KOPT-K1 (cell line): ENCODE data around the gene ACSL5.
A peak's percentile ranks its signal among the peaks of the same experiment; 100 is the strongest.
"Not testable (repeated sequence)": the region's sequence is repeated elsewhere in the genome, so short reads cannot be mapped to it uniquely, and the experiment has no call there.

Source experiments
- H3K27ac ChIP-seq: fragments of 200-600 bp; sonication (generic); 2 replicates; pipeline ENCODE4 v1.5.1; 2016; ENCODE audit warnings: antibody characterized with exemption, mild to moderate bottlenecking, low read depth, low read length; ENCODE audit not compliant: poor library complexity, severe bottlenecking
- H3K36me3 ChIP-seq: fragments of 200-600 bp; sonication (generic); 2 replicates; pipeline ENCODE4 v1.5.1; 2017; ENCODE audit warnings: antibody characterized with exemption, mild to moderate bottlenecking, low read length, moderate library complexity; ENCODE audit not compliant: insufficient read depth
- H3K9me3 ChIP-seq: fragments of 200-600 bp; sonication (generic); 2 replicates; pipeline ENCODE4 v1.5.1; 2017; ENCODE audit warnings: antibody characterized with exemption, low read length, mild to moderate bottlenecking; ENCODE audit not compliant: insufficient read depth, poor library complexity, severe bottlenecking

Gene ACSL5

GRCh38 chr10:112363696-112364688 is 9.9 kb upstream of the ACSL5 start:
- no peak overlapping the region for H3K27ac ChIP-seq
- no peaks in the 10 kb centered on the region for H3K9me3 ChIP-seq
- no peaks in the 10 kb centered on the region for H3K36me3 ChIP-seq

GRCh38 chr10:112365014-112365432 is 8.9 kb upstream of the ACSL5 start:
- Histone ChIP-seq H3K9me3 (no peaks in the 10 kb centered on the region), H3K27ac (no peak overlapping the region), H3K36me3 (no peaks in the 10 kb centered on the region)

- Histone ChIP-seq H3K9me3 (no peaks in the 10 kb centered on the region), H3K27ac (no peak overlapping the region), H3K36me3 (no peaks in the 10 kb centered on the region)
Measured at GRCh38 chr10:112365451-112365850, 8.5 kb upstream of the ACSL5 start.

GRCh38 chr10:112366992-112367391 is 6.9 kb upstream of the ACSL5 start:
- H3K36me3 ChIP-seq, result no peaks in the 10 kb centered on the region
- no peak overlapping the region for H3K27ac ChIP-seq
- H3K9me3 ChIP-seq, result no peaks in the 10 kb centered on the region

- Histone ChIP-seq H3K9me3 (no peaks in the 10 kb centered on the region), H3K27ac (no peak overlapping the region), H3K36me3 (no peaks in the 10 kb centered on the region)
Measured at GRCh38 chr10:112367516-112367915, 6.4 kb upstream of the ACSL5 start.

GRCh38 chr10:112369495-112370423 is 4.2 kb upstream of the ACSL5 start:
- Histone ChIP-seq H3K27ac (no peak overlapping the region), H3K9me3 (no peaks in the 10 kb centered on the region), H3K36me3 (no peaks in the 10 kb centered on the region)

GRCh38 chr10:112370424-112370819 is 3.5 kb upstream of the ACSL5 start:
- no peaks in the 10 kb centered on the region for H3K9me3 ChIP-seq
- H3K27ac ChIP-seq, result no peak overlapping the region
- no peaks in the 10 kb centered on the region for H3K36me3 ChIP-seq

GRCh38 chr10:112371326-112371725 is 2.6 kb upstream of the ACSL5 start:
- H3K27ac ChIP-seq, H3K9me3 ChIP-seq, H3K36me3 ChIP-seq: not testable (repeated sequence)

- not testable (repeated sequence) for H3K36me3 ChIP-seq, H3K9me3 ChIP-seq, H3K27ac ChIP-seq
Measured at GRCh38 chr10:112372182-112372810, 1.6 kb upstream of the ACSL5 start.

GRCh38 chr10:112374724-112375541 is 1.0 kb downstream of the ACSL5 start:
- H3K27ac ChIP-seq, result peak overlapping the region; percentile 87

GRCh38 chr10:112375721-112376395 is 1.9 kb downstream of the ACSL5 start:
- Histone ChIP-seq H3K27ac (peak overlapping the region; percentile 87), H3K36me3 (peaks cover 18% of the 10 kb centered on the region; the same call in 1 of the 2 replicates), H3K9me3 (no peaks in the 10 kb centered on the region)

More at GRCh38 chr10:112374724-112375541, 1.0 kb downstream of the ACSL5 start:
- peaks cover 10% of the 10 kb centered on the region; the same call in 1 of the 2 replicates for H3K36me3 ChIP-seq
- no peaks in the 10 kb centered on the region for H3K9me3 ChIP-seq

GRCh38 chr10:112376396-112376790 is 2.5 kb downstream of the ACSL5 start:
- Histone ChIP-seq H3K9me3 (no peaks in the 10 kb centered on the region), H3K27ac (peak overlapping the region; percentile 87), H3K36me3 (peaks cover 24% of the 10 kb centered on the region; the same call in 1 of the 2 replicates)

GRCh38 chr10:112377116-112377515 is 3.2 kb downstream of the ACSL5 start:
- not testable (repeated sequence) for H3K9me3 ChIP-seq
- peak overlapping the region; percentile 87 for H3K27ac ChIP-seq
- H3K36me3 ChIP-seq, result peaks cover 27% of the 10 kb centered on the region; the same call in 1 of the 2 replicates
